SKM-1 treated with dmso at 0.1 percent for 144 hours (cell line): ENCODE data around the gene RTTN.
"Not testable (repeated sequence)": the region's sequence is repeated elsewhere in the genome, so short reads cannot be mapped to it uniquely, and the experiment has no call there.

ENCODE experiments used
- DNase-seq: peaks from one replicate; lab custom pipeline; 2025; ENCODE audit not compliant: unreplicated experiment; lab: John Stamatoyannopoulos, UW

RTTN gene

GRCh38 chr18:70156886-70157285, 48.6 kb downstream of the RTTN start:
- no peak for DNase-seq

DNA sequence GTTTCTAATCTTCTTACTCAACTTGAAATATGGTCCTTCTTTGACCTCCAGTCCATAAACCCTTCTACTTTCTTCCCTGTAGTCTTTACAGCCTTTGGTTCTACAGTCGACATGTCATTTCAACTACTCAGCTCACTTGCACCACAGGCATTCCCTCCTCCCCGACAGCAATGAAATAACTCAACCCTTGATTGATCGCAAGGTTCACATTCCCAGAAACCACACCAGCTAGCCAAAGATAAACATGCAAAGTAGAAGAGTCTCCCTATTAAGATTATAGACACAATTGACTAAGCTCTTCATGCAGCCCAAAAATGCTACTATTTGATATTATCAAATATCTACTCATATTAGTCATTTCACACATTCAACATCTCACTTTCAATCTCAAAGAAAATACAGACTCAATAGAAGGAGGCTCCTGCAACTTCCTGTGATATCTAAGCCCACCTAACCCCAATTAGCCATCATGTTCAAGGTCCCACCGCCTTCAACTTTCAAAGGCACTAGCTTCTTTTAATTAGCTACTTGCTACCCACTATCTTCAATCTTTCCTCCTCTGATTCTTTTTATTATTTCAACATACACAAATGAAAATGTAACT, 50.8 kb downstream of the RTTN start:
- no peak for DNase-seq

DNA sequence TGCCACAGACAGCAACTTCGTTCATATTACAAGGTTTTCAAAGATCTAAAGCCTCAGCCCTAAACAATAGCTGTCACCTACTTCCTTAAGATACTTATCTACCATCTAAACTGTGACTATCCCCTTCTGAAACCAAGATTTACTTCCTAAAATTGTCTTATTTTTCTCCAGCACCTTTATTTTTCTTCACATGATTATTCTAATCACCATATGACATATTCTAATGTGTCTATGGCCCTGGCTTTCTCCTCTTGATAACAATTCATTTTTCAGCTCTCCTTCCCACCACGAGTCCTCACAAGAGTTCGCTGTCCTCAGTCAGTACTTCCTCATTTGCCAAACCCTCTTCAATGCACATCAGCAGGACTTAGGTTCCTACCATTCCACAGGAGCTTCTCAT, 53.9 kb downstream of the RTTN start:
- DNase-seq, result peak; percentile 66

DNA sequence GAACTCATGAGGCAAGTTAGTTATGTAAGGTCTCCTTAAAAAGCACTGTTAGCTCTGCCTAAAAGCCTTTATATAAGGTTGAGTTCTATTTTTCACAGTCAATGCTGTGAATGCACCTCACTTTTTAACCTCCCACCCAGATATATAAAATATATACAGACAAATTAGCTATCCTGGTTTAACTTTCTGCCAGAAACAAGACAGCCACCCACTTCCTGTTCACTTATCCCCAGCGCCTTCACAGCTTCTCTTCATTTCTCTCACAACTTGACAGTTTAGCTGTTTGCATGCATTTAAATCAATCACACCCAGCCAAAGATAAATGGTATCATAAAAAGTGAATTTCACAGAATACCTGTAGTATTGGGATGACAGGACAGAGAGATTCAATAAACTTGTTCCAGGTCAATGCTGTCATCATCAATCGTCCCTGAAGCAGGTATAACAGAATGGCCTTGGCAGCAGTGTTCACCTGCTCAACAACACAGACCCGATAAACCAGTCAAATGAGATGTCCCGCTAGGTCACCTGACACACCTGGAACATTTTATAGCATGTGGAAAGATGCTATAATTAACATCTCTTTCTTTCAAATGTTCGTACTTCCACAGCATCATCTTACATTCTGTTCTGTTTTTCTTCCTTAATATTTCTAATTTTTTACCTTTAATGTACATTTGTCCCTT, 55.7 kb downstream of the RTTN start:
- no peak for DNase-seq

- DNase-seq, result no peak
These were observed 56.3 kb downstream of the RTTN start for GRCh38 chr18:70149156-70149555.

DNA sequence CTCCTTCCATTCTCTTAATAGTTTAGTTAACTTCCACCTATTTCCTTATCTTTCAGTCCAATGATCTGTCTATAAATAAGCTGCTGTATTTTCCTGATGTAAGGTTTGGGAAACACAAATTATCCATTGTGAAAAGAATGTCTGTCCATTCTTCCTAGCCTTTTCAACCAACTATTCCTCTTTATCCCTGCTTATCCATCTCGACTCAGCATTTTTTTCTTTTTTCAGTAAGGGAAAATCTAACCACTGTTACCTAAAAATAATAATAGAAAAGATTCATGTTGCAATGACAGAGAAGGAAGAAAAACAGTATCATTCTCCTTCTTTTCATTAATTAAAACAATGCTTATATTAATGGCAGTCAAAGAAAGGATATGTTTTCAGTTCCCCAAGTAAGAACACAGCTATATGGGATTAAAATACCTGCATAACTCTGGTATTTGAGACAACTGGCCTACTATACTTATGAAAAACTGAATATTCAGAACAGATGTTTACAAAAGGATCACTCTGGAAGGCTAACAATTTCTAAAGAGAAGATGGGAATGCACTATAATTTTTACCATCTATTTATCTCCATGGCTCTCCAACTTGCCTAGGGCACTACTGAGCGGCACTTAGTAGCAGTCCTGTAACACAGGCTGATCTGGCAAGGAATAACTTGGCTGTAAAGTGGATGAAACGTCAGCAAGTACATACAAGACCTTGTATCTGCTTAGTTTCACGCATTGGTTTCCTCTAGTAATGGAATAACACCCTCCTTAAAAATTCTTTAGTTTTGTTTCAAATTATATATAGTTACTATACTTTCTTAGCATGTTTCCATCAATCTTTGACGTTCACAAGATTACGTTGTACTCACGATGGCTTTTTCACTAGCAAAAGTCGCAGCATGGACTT, 57.2 kb downstream of the RTTN start:
- no peak for DNase-seq

DNA sequence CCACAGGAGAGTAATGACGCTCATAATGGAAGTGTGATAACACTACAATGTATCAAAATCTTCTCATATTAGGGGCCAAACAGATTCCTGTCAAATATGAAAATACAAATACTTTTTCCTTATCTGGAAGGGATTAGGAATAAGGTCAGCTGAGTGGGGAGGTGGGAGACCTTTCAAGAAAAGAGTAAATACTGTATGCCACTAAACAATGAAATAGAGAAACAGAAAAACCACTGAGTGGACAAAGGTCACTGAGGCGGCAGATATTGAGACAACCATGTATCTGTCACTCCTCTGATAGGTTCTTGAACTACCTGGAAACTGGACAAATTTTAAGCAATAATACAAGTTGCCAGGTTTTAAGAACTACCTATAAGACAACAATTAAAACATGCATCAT, 59.3 kb downstream of the RTTN start:
- DNase-seq, result no peak

DNA sequence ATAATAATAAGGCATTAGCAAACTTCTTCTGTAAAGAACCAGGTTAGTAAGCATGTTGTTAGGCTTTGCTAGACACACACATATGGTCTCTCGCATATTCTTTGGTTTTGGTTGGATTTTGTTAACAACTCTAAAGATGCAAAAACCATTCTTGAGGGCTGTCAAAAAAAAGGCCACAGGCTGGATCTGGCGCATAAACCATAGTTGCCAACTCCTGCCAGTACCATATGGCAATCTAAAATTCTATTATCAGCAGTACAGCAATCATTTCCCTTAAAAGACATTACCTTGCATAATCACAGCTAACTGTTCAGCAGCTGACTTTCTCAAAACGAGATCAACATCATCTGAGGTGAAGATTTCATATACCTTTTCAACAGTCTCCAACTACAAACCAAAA, 63.5 kb downstream of the RTTN start:
- DNase-seq, result no peak

GRCh38 chr18:70139138-70139537, 66.3 kb downstream of the RTTN start:
- DNase-seq, result no peak

GRCh38 chr18:70135604-70136003, 69.9 kb downstream of the RTTN start:
- DNase-seq, result peak; percentile 34

- DNase-seq, result no peak
These were observed 72.5 kb downstream of the RTTN start for GRCh38 chr18:70132999-70133398.

GRCh38 chr18:70128271-70128670, 77.2 kb downstream of the RTTN start:
- DNase-seq, result no peak

GRCh38 chr18:70127359-70127758, 78.1 kb downstream of the RTTN start:
- no peak for DNase-seq

DNA sequence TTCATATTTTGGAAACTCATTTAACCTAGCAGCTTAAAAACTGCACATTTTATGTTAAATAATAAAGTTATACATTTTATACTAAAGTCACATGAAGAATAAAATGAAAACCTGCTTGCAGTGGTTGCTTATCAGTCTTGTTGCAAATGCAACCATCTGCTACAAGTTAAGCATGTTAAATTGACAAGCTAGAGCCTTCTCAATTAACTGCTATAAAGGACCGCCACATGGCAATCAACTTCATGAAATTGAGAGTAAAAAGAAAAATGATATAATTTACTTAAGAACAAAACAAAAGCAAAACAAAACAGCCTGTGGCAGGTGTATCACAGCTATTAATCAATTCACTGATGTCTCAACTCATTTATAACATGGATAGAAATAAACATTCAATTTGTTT, 78.7 kb downstream of the RTTN start:
- DNase-seq, result no peak

GRCh38 chr18:70124139-70124538, 81.3 kb downstream of the RTTN start:
- no peak for DNase-seq

DNA sequence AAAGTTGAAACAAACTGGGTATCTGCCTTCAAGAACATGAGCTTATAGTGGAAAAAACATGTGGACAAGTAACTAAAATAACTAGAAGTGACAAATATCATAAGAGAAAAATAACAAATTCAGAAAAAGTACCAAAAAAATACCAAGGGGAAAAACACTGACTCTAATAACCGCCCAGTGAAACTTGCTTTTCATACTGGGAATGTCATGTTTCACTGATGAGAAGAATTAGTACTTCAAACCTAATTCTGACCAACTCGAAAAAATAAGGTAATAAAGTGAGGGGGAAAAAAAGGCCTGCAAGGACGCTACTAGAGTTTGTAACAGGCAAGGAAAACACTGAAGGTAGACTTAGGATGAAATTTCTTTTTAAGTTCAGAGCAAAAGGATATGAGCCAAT, 83.6 kb downstream of the RTTN start:
- no peak for DNase-seq

- no peak for DNase-seq
These were observed 88.5 kb downstream of the RTTN start for GRCh38 chr18:70116949-70117348.

- no peak for DNase-seq
These were observed 92.0 kb downstream of the RTTN start for GRCh38 chr18:70113511-70113910.

DNA sequence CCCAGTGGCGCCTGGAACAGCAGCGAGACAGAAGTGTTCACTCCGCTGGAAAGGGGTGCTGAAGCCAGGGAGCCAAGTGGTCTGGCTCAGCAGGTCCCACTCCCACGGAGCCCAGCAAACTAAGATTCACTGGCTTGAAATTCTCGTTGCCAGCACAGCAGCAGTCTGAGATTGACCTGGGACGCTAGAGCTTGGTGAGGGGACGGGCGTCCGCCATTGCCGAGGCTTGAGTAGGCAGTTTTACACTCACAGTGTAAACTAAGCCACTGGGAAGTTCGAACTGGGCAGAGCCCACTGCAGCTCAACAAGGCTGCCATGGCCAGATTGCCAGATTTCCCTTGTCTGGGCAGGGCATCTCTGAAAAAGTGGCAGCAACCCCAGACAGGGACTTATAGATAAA, 94.8 kb downstream of the RTTN start:
- DNase-seq, result no peak

DNA sequence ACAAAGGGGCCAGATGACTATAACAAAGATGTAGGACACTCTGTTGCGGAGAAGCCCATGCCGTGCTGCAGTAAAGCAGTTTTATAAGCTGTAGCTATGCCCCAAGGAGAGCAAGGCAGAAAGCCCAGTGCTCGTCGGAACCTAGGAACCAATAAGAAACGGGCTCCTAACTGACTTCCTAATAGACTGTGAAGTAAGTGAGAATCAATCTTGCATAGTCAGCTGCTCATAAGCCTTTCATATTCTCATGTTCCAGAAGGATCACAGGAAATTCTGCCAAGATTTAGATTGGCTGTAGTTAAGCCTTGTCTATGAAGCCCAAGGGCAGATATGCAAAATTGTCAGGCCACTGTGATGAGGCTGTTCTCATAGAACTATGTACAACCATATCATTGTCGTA, 98.4 kb downstream of the RTTN start:
- no peak for DNase-seq

- DNase-seq, result not testable (repeated sequence)
These were observed 102.6 kb downstream of the RTTN start for GRCh38 chr18:70102854-70103253.

GRCh38 chr18:70089858-70090257, 115.6 kb downstream of the RTTN start:
- DNase-seq, result no peak
